Raji (cell line): ENCODE results near the gene CDKN1C.

Experiments
- POLR2A ChIP-seq: IDR thresholded peaks from 2 replicates; pipeline ENCODE4 v1.6.1; 2011; ENCODE audit warnings: low read depth, low read length, control low read depth; ENCODE audit not compliant: insufficient read depth

Gene CDKN1C

GRCh38 chr11:2926611-2927051 lies 41.1 kb upstream of the CDKN1C start:
- TF ChIP-seq POLR2A = no peak

GRCh38 chr11:2924821-2925675 lies 39.5 kb upstream of the CDKN1C start:
- TF ChIP-seq POLR2A = no peak

GRCh38 chr11:2924381-2924780 lies 38.8 kb upstream of the CDKN1C start:
- no peak for TF ChIP-seq POLR2A

GRCh38 chr11:2923446-2924375 lies 38.1 kb upstream of the CDKN1C start:
- TF ChIP-seq POLR2A = no peak

GRCh38 chr11:2922655-2923054 lies 37.1 kb upstream of the CDKN1C start:
- TF ChIP-seq POLR2A = no peak

GRCh38 chr11:2921742-2922493 lies 36.3 kb upstream of the CDKN1C start:
- TF ChIP-seq POLR2A = no peak

- no peak for TF ChIP-seq POLR2A
These were observed 35.7 kb upstream of the CDKN1C start for GRCh38 chr11:2921261-2921660.

GRCh38 chr11:2920343-2920742 lies 34.8 kb upstream of the CDKN1C start:
- no peak for TF ChIP-seq POLR2A

- TF ChIP-seq POLR2A = no peak
These were observed 34.3 kb upstream of the CDKN1C start for GRCh38 chr11:2919837-2920236.

- no peak for TF ChIP-seq POLR2A
These were observed 33.6 kb upstream of the CDKN1C start for GRCh38 chr11:2919188-2919587.

- no peak for TF ChIP-seq POLR2A
These were observed 32.4 kb upstream of the CDKN1C start for GRCh38 chr11:2917842-2918490.

- TF ChIP-seq POLR2A = no peak
These were observed 31.5 kb upstream of the CDKN1C start for GRCh38 chr11:2916892-2917645.

GRCh38 chr11:2916114-2916891 lies 30.7 kb upstream of the CDKN1C start:
- no peak for TF ChIP-seq POLR2A
